ENCODE measurements around the gene PLA2G3.

GRCh38 chr22:31097941-31098631, 42.2 kb downstream of the PLA2G3 start:
- TF ChIP-seq, protein P1, sequence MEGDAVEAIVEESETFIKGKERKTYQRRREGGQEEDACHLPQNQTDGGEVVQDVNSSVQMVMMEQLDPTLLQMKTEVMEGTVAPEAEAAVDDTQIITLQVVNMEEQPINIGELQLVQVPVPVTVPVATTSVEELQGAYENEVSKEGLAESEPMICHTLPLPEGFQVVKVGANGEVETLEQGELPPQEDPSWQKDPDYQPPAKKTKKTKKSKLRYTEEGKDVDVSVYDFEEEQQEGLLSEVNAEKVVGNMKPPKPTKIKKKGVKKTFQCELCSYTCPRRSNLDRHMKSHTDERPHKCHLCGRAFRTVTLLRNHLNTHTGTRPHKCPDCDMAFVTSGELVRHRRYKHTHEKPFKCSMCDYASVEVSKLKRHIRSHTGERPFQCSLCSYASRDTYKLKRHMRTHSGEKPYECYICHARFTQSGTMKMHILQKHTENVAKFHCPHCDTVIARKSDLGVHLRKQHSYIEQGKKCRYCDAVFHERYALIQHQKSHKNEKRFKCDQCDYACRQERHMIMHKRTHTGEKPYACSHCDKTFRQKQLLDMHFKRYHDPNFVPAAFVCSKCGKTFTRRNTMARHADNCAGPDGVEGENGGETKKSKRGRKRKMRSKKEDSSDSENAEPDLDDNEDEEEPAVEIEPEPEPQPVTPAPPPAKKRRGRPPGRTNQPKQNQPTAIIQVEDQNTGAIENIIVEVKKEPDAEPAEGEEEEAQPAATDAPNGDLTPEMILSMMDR (IDR thresholded peaks at IDR 0.05): no peak
- TF ChIP-seq POLR2A (IDR thresholded peaks at IDR 0.05): no peak

Measured in adrenal gland (tissue), 5 donors.